Astrocyte of the spinal cord (primary cell): ENCODE measurements around the gene GPR78.

Experiments
- DNase-seq: peaks from one replicate; pipeline ENCODE4 v3.0.0; 2011; ENCODE audit warnings: low read depth, low spot score
- H3K4me3 ChIP-seq: 2 replicates; pipeline ENCODE4 v1.5.1; 2011; ENCODE audit warnings: low read depth, mild to moderate bottlenecking, low read length, moderate library complexity
- CTCF ChIP-seq: IDR thresholded peaks from 2 replicates; pipeline ENCODE4 v1.5.1; 2012; ENCODE audit warnings: low read depth, mild to moderate bottlenecking, low read length, inconsistent platforms
- in situ Hi-C: cut with HindIII; loops from 2 replicates; pipeline ENCODE4 v1.10.0; 2017; ENCODE audit warnings: low sequenced_read_pairs

GPR78 gene

GRCh38 chr4:8583655-8584025, 3.4 kb downstream of the GPR78 start:
- in situ Hi-C loops: no loop called here
- TF ChIP-seq CTCF: no peak
- DNase-seq: no peak
- H3K4me3 ChIP-seq: no peak overlapping the region

- H3K4me3 ChIP-seq: no peak overlapping the region
- DNase-seq: no peak
- in situ Hi-C loops: no loop called here
- TF ChIP-seq CTCF: no peak
Measured at GRCh38 chr4:8585186-8585585, 5.0 kb downstream of the GPR78 start.

- no peak for DNase-seq
- H3K4me3 ChIP-seq: no peak overlapping the region
- TF ChIP-seq CTCF: no peak
- in situ Hi-C loops: no loop called here
Measured at GRCh38 chr4:8585721-8586212, 5.6 kb downstream of the GPR78 start.

- no peak for TF ChIP-seq CTCF
- DNase-seq: no peak
- no peak overlapping the region for H3K4me3 ChIP-seq
- in situ Hi-C loops: no loop called here
Measured at GRCh38 chr4:8586246-8586645, 6.1 kb downstream of the GPR78 start.

GRCh38 chr4:8586671-8587468, 6.7 kb downstream of the GPR78 start:
- TF ChIP-seq CTCF: no peak
- no peak for DNase-seq
- in situ Hi-C loops: no loop called here

GRCh38 chr4:8587469-8588195, 7.4 kb downstream of the GPR78 start:
- no peak for TF ChIP-seq CTCF
- no peak overlapping the region for H3K4me3 ChIP-seq
- DNase-seq: no peak
- in situ Hi-C loops: no loop called here

More at GRCh38 chr4:8586671-8587468, 6.7 kb downstream of the GPR78 start:
- H3K4me3 ChIP-seq: no peak overlapping the region
